Calu3 (cell line): Measurements from ENCODE around the gene IQGAP1. TPM values are rescaled to one million over a fixed set of nuclear protein-coding genes. Genes with fewer than 3 reads are reported as not detected.
A peak's percentile ranks its signal among the peaks of the same experiment; 100 is the strongest.

ENCODE experiments used
- BruUV-seq: library from RNA; stranded (reverse); fragments of 400-500 nt; replicated peaks from 2 replicates; lab custom pipeline; 2021; lab: Mats Ljungman, UMichigan
- CTCF ChIA-PET: fragments of 300-600 bp; sonication (Branson Sonifier 250); formaldehyde crosslinking; loops from one replicate; lab custom pipeline; 2022; ENCODE audit warnings: antibody characterized with exemption; lab: Charles Lee
- DNase-seq: peaks from one replicate; pipeline ENCODE4 v3.0.0; 2022
- H3K27ac Mint-ChIP-seq: one replicate; pipeline ENCODE4 v1.8.0; 2022; ENCODE audit warnings: mixed read lengths; ENCODE audit not compliant: unreplicated experiment
- H3K27me3 Mint-ChIP-seq: one replicate; pipeline ENCODE4 v1.8.0; 2022; ENCODE audit warnings: mixed read lengths; ENCODE audit not compliant: unreplicated experiment
- H3K36me3 Mint-ChIP-seq: one replicate; pipeline ENCODE4 v1.8.0; 2022; ENCODE audit warnings: mild to moderate bottlenecking, moderate library complexity, mixed read lengths; ENCODE audit not compliant: insufficient read depth, unreplicated experiment
- H3K4me1 Mint-ChIP-seq: one replicate; pipeline ENCODE4 v1.8.0; 2022; ENCODE audit warnings: mild to moderate bottlenecking, low read depth, mixed read lengths; ENCODE audit not compliant: unreplicated experiment
- H3K4me3 Mint-ChIP-seq: one replicate; pipeline ENCODE4 v1.8.0; 2022; ENCODE audit warnings: mild to moderate bottlenecking, low read depth, moderate library complexity, mixed read lengths; ENCODE audit not compliant: unreplicated experiment
- H3K9me3 Mint-ChIP-seq: one replicate; pipeline ENCODE4 v1.8.0; 2022; ENCODE audit warnings: low read depth, mixed read lengths; ENCODE audit not compliant: unreplicated experiment
- intact Hi-C: fragments of 100-400 bp; cut with micrococcal nuclease; formaldehyde crosslinking; loops from one replicate; pipeline ENCODE4 v1.10.0; 2022; ENCODE audit not compliant: unreplicated experiment
- total RNA-seq: library from RNA; stranded (reverse); gene quantifications from 2 replicates; pipeline ENCODE4 v1.2.3, GENCODE V29; 2022
- TF ChIP-seq, protein P1 (sequence below): fragments of 200-600 bp; IDR thresholded peaks from one replicate; pipeline ENCODE4 v1.8.0; 2022; ENCODE audit warnings: antibody characterized with exemption; ENCODE audit not compliant: unreplicated experiment

The IQGAP1 gene
- total RNA-seq, 1 experiment from 2014 or later, result 206 TPM

GRCh38 chr15:90530250-90531051 is 142.4 kb downstream of the IQGAP1 start:
- BruUV-seq, result no TSS peak
- TF ChIP-seq, protein P1, sequence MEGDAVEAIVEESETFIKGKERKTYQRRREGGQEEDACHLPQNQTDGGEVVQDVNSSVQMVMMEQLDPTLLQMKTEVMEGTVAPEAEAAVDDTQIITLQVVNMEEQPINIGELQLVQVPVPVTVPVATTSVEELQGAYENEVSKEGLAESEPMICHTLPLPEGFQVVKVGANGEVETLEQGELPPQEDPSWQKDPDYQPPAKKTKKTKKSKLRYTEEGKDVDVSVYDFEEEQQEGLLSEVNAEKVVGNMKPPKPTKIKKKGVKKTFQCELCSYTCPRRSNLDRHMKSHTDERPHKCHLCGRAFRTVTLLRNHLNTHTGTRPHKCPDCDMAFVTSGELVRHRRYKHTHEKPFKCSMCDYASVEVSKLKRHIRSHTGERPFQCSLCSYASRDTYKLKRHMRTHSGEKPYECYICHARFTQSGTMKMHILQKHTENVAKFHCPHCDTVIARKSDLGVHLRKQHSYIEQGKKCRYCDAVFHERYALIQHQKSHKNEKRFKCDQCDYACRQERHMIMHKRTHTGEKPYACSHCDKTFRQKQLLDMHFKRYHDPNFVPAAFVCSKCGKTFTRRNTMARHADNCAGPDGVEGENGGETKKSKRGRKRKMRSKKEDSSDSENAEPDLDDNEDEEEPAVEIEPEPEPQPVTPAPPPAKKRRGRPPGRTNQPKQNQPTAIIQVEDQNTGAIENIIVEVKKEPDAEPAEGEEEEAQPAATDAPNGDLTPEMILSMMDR, result no peak

DNA sequence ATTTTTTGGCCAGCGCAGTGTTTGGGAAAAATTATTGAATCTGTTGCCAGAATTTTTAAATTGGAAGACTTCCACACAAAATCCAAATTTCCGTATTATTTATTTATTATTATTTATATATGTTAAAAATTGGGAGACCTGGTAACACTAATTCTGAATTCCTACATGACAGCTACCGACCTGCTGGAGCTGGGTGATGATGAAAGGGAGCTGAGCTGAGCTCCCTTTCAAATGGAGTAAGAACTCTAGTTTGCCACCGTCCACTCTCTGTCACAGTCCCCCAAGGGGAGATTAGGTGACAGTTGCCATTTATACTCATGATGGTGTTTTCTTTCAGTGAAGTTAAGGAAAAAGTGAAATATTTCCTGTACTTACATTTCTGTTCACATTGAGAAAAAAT is 143.1 kb downstream of the IQGAP1 start:
- Mint-ChIP-seq H3K4me1 (peaks cover 15% of the 10 kb centered on the region), H3K4me3 (peak overlapping the region; percentile 83), H3K27ac (no peak overlapping the region), H3K9me3 (no peaks in the 10 kb centered on the region), H3K36me3 (peaks cover 23% of the 10 kb centered on the region), H3K27me3 (no peaks in the 10 kb centered on the region)
- CTCF ChIA-PET, result interaction anchor here (0.8 kb wide), 1 partner anchor 101 kb away, joined by 3 read pairs; no protein-coding TSS in a partner anchor
- BruUV-seq, result no TSS peak
- DNase-seq, result no peak
- TF ChIP-seq, protein P1, result no peak
- intact Hi-C loops, result no loop called here

More at GRCh38 chr15:90530250-90531051, 142.4 kb downstream of the IQGAP1 start:
- H3K27me3 Mint-ChIP-seq, result no peaks in the 10 kb centered on the region
- intact Hi-C loops, result no loop called here
- no peak overlapping the region for H3K27ac Mint-ChIP-seq
- DNase-seq, result peak; percentile 37
- peaks cover 15% of the 10 kb centered on the region for H3K4me1 Mint-ChIP-seq
- CTCF ChIA-PET, result interaction anchor here (0.8 kb wide), 1 partner anchor 102 kb away, joined by 3 read pairs; no protein-coding TSS in a partner anchor
- peaks cover 23% of the 10 kb centered on the region for H3K36me3 Mint-ChIP-seq
- peak overlapping the region; percentile 83 for H3K4me3 Mint-ChIP-seq
- no peaks in the 10 kb centered on the region for H3K9me3 Mint-ChIP-seq

GRCh38 chr15:90535254-90535653 is 147.2 kb downstream of the IQGAP1 start:
- intact Hi-C loops, result no loop called here
- peaks cover 7% of the 10 kb centered on the region for H3K36me3 Mint-ChIP-seq
- H3K4me3 Mint-ChIP-seq, result no peak overlapping the region
- no peaks in the 10 kb centered on the region for H3K27me3 Mint-ChIP-seq
- H3K27ac Mint-ChIP-seq, result no peak overlapping the region
- no peak for DNase-seq
- peaks cover 7% of the 10 kb centered on the region for H3K4me1 Mint-ChIP-seq
- no TSS peak for BruUV-seq
- TF ChIP-seq, protein P1, result no peak
- CTCF ChIA-PET, result interaction anchor here (0.5 to 0.8 kb wide), 2 partner anchors 11 to 56 kb away, joined by 3 to 4 read pairs; no protein-coding TSS in a partner anchor
- no peaks in the 10 kb centered on the region for H3K9me3 Mint-ChIP-seq

DNA sequence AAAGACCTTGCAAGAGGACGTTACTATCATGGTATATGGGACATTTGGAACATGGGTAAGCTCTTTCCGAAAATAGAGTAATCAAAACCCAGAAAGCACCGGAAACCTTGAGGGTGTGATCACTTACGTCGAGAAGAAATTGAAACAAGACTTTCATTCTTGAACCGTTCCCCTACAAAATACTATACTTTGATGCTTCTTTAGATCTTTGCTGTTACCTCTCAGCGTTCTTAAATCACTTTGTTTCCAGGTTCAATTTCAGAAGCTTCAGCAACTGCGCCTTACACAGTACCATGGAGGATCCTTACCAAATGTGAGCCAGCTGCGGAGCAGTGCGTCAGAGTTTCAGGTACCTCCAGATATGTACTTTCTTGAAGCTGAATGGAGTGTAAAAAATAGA is 151.7 kb downstream of the IQGAP1 start:
- intact Hi-C loops, result no loop called here
- BruUV-seq, result no TSS peak

More for the DNA sequence above, 151.7 kb downstream of the IQGAP1 start:
- Mint-ChIP-seq H3K9me3 (no peaks in the 10 kb centered on the region), H3K36me3 (no peaks in the 10 kb centered on the region), H3K27ac (no peak overlapping the region), H3K4me3 (no peak overlapping the region), H3K27me3 (no peaks in the 10 kb centered on the region), H3K4me1 (no peaks in the 10 kb centered on the region)
- no peak for DNase-seq
- CTCF ChIA-PET, result interaction anchor here (0.6 kb wide), 1 partner anchor 486 kb away, joined by 3 read pairs; no protein-coding TSS in a partner anchor
- TF ChIP-seq, protein P1, result no peak
